NCI-H2029 (cell line): ENCODE data around the gene KCNK5.

Experiments
- DNase-seq: peaks from one replicate; lab custom pipeline; 2025; lab: John Stamatoyannopoulos, UW

The KCNK5 gene

GRCh38 chr6:39215640-39216158 is 13.6 kb downstream of the KCNK5 start:
- no peak for DNase-seq

GRCh38 chr6:39214846-39215639 is 14.2 kb downstream of the KCNK5 start:
- DNase-seq: peak; percentile 87

GRCh38 chr6:39214120-39214813 is 15.0 kb downstream of the KCNK5 start:
- no peak for DNase-seq

- no peak for DNase-seq
Measured at GRCh38 chr6:39213195-39213920, 15.9 kb downstream of the KCNK5 start.

- no peak for DNase-seq
Measured at GRCh38 chr6:39211183-39211582, 18.1 kb downstream of the KCNK5 start.

GRCh38 chr6:39210450-39210849 is 18.8 kb downstream of the KCNK5 start:
- no peak for DNase-seq

GRCh38 chr6:39209911-39210310 is 19.4 kb downstream of the KCNK5 start:
- DNase-seq: no peak

- no peak for DNase-seq
Measured at GRCh38 chr6:39209360-39209811, 19.9 kb downstream of the KCNK5 start.

- DNase-seq: no peak
Measured at GRCh38 chr6:39208223-39208739, 21.0 kb downstream of the KCNK5 start.

- no peak for DNase-seq
Measured at GRCh38 chr6:39207416-39208222, 21.7 kb downstream of the KCNK5 start.

- DNase-seq: no peak
Measured at GRCh38 chr6:39206250-39206721, 23.0 kb downstream of the KCNK5 start.

GRCh38 chr6:39204646-39205244 is 24.5 kb downstream of the KCNK5 start:
- no peak for DNase-seq

- no peak for DNase-seq
Measured at GRCh38 chr6:39204160-39204495, 25.1 kb downstream of the KCNK5 start.

- DNase-seq: peak; percentile 50
Measured at GRCh38 chr6:39203436-39204159, 25.7 kb downstream of the KCNK5 start.

- DNase-seq: no peak
Measured at GRCh38 chr6:39202166-39202565, 27.1 kb downstream of the KCNK5 start.

- no peak for DNase-seq
Measured at GRCh38 chr6:39200498-39201020, 28.7 kb downstream of the KCNK5 start.

- DNase-seq: no peak
Measured at GRCh38 chr6:39199976-39200375, 29.3 kb downstream of the KCNK5 start.

GRCh38 chr6:39199231-39199940 is 29.9 kb downstream of the KCNK5 start:
- no peak for DNase-seq

- no peak for DNase-seq
Measured at GRCh38 chr6:39198528-39198927, 30.7 kb downstream of the KCNK5 start.
